ENCODE measurements around the gene VN1R2.
"Not testable (repeated sequence)": the region's sequence is repeated elsewhere in the genome, so short reads cannot be mapped to it uniquely, and the experiment has no call there.

VN1R2 gene

GRCh38 chr19:53290758-53291549 lies 32.9 kb downstream of the VN1R2 start:
- Mint-ChIP-seq H3K27ac (no peak overlapping the region), H3K36me3 (peaks cover 8% of the 10 kb centered on the region), H3K9me3 (ENCODE audit: low read depth) (peaks cover 3% of the 10 kb centered on the region), H3K4me3 (no peak overlapping the region), H3K27me3 (no peaks in the 10 kb centered on the region), H3K4me1 (ENCODE audit: low read depth) (no peaks in the 10 kb centered on the region)

DNA sequence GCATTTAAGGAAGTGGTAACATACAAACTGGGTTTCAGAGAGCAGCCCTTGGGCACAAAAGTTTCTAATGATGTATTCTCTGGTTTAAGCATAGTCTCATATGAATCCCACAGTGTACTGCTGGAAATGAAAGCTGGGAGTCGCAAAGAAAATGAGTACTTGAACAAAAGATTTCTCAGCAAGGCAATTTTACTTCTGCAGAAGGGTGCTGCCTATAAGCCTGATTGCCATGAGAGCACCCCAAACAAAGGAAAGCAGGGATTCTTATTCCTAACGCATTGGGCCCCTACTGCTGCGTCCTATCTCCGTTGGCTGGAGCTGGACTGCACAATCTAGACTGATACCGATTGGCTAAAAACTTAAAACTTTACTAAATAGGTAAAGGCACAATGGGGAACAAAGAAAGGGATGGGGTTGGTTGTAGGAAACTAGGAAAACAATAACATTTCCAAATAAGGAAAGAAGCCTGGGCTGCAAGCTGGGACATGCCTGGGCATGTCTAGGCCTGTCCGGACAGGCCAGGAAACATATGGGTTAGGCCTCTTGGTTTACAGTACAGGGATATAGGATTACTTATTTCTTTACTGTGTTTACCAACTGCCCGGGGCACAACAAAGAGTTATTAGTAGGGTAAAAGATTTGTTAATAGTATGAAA lies 36.8 kb downstream of the VN1R2 start:
- H3K9me3 Mint-ChIP-seq (ENCODE audit: low read depth): peaks cover 10% of the 10 kb centered on the region
- H3K27me3 Mint-ChIP-seq: no peaks in the 10 kb centered on the region
- H3K4me3 Mint-ChIP-seq: no peak overlapping the region
- no peak overlapping the region for H3K27ac Mint-ChIP-seq
- peaks cover 6% of the 10 kb centered on the region for H3K36me3 Mint-ChIP-seq
- H3K4me1 Mint-ChIP-seq (ENCODE audit: low read depth): no peaks in the 10 kb centered on the region

GRCh38 chr19:53301341-53301740 lies 43.2 kb downstream of the VN1R2 start:
- not testable (repeated sequence) for H3K27me3 Mint-ChIP-seq; H3K9me3 Mint-ChIP-seq (ENCODE audit: low read depth); H3K27ac Mint-ChIP-seq; H3K4me3 Mint-ChIP-seq; H3K4me1 Mint-ChIP-seq (ENCODE audit: low read depth)
- H3K36me3 Mint-ChIP-seq: peaks cover 14% of the 10 kb centered on the region

- Mint-ChIP-seq H3K4me3 (no peak overlapping the region), H3K27ac (no peak overlapping the region), H3K4me1 (ENCODE audit: low read depth) (no peaks in the 10 kb centered on the region), H3K27me3 (peaks cover 33% of the 10 kb centered on the region), H3K9me3 (ENCODE audit: low read depth) (peaks cover 26% of the 10 kb centered on the region), H3K36me3 (peaks cover 17% of the 10 kb centered on the region)
Observed at GRCh38 chr19:53308339-53308811, 50.3 kb downstream of the VN1R2 start.
